Neural cell (in vitro differentiated cells): Measurements from ENCODE around the gene BBS4. TPM values are rescaled to one million over a fixed set of nuclear protein-coding genes. Genes with fewer than 3 reads are reported as not detected.

Experiments used
- H2AFZ ChIP-seq: fragments of 200-600, 300-800 bp; sonication (generic), shearing (Covaris generic); 2 replicates; pipeline ENCODE4 v1.6.0; 2014; ENCODE audit warnings: low read depth, mild to moderate bottlenecking, antibody characterized with exemption, low read length, moderate library complexity
- H3F3A ChIP-seq: fragments of 200-600 bp; shearing (Covaris generic); 2 replicates; pipeline ENCODE4 v1.6.1; 2016; ENCODE audit warnings: mild to moderate bottlenecking, moderate library complexity, mixed read lengths, antibody characterized with exemption, low read length; ENCODE audit not compliant: insufficient read depth, poor library complexity, severe bottlenecking
- H3K27ac ChIP-seq: fragments of 200-600, 300-800 bp; sonication (generic), shearing (Covaris generic); 2 replicates; pipeline ENCODE4 v1.5.1; 2014; ENCODE audit warnings: mild to moderate bottlenecking, low read length, moderate library complexity
- H3K27me3 ChIP-seq: fragments of 300-800, 200-600 bp; sonication (generic), shearing (Covaris generic); 2 replicates; pipeline ENCODE4 v1.6.0; 2014; ENCODE audit warnings: mild to moderate bottlenecking, low read depth, low read length, moderate library complexity; ENCODE audit not compliant: insufficient read depth
- H3K36me3 ChIP-seq: fragments of 300-800, 200-600 bp; sonication (generic), shearing (Covaris generic); 2 replicates; pipeline ENCODE4 v1.5.1; 2014; ENCODE audit warnings: mild to moderate bottlenecking, antibody characterized with exemption, low read length, moderate library complexity; ENCODE audit not compliant: insufficient read depth
- H3K4me2 ChIP-seq: fragments of 300-800, 200-600 bp; sonication (generic), shearing (Covaris generic); 2 replicates; pipeline ENCODE4 v1.6.0; 2014; ENCODE audit warnings: mild to moderate bottlenecking, low read length
- H3K4me3 ChIP-seq: fragments of 300-800, 200-600 bp; sonication (generic), shearing (Covaris generic); 2 replicates; pipeline ENCODE4 v1.5.1; 2014; ENCODE audit warnings: mild to moderate bottlenecking, low read length, moderate library complexity
- H3K79me2 ChIP-seq: fragments of 200-600 bp; shearing (Covaris generic); replicated peaks from 2 replicates; pipeline ENCODE4 v1.6.0; 2014; ENCODE audit warnings: mild to moderate bottlenecking, low read length, moderate library complexity; ENCODE audit not compliant: insufficient read depth
- H3K9ac ChIP-seq: fragments of 300-800, 200-600 bp; sonication (generic), shearing (Covaris generic); 2 replicates; pipeline ENCODE4 v1.6.1; 2016; ENCODE audit warnings: mild to moderate bottlenecking, low read length, mixed read lengths
- H3K9me2 ChIP-seq: fragments of 200-600 bp; shearing (Covaris generic); 2 replicates; pipeline ENCODE4 v1.6.1; 2016; ENCODE audit warnings: mild to moderate bottlenecking, low read length, mixed read lengths; ENCODE audit not compliant: insufficient read depth
- H3K9me3 ChIP-seq: fragments of 200-600, 300-800 bp; sonication (generic), shearing (Covaris generic); 2 replicates; pipeline ENCODE4 v1.6.1; 2016; ENCODE audit warnings: mild to moderate bottlenecking, mixed run types, low read length, moderate library complexity, mixed read lengths
- H4K20me1 ChIP-seq: fragments of 200-600 bp; shearing (Covaris generic); 2 replicates; pipeline ENCODE4 v1.6.1; 2016; ENCODE audit warnings: mild to moderate bottlenecking, mixed run types; ENCODE audit not compliant: insufficient read depth
- EP300 ChIP-seq: fragments of 450-650 bp; conservative IDR thresholded peaks from 2 replicates; pipeline ENCODE4 v1.6.1; 2014; ENCODE audit warnings: antibody characterized with exemption, mild to moderate bottlenecking, moderate library complexity; ENCODE audit not compliant: poor library complexity, severe bottlenecking
- EZH2 ChIP-seq: fragments of 200-600, 300-800 bp; shearing (Covaris generic), sonication (generic); IDR thresholded peaks from 2 replicates; pipeline ENCODE4 v1.6.1; 2014; ENCODE audit warnings: antibody characterized with exemption, low read length, borderline replicate concordance, mild to moderate bottlenecking; ENCODE audit not compliant: insufficient read depth, poor library complexity, severe bottlenecking
- MXI1 ChIP-seq: fragments of 450-650 bp; conservative IDR thresholded peaks from 2 replicates; pipeline ENCODE4 v1.6.1; 2014; ENCODE audit warnings: antibody characterized with exemption, mild to moderate bottlenecking; ENCODE audit not compliant: poor library complexity, severe bottlenecking
- POLR2AphosphoS5 ChIP-seq: IDR thresholded peaks from 2 replicates; pipeline ENCODE4 v1.6.1; 2012
- RAD21 ChIP-seq: fragments of 450-650 bp; conservative IDR thresholded peaks from 2 replicates; pipeline ENCODE4 v1.6.1; 2014; ENCODE audit warnings: antibody characterized with exemption, mild to moderate bottlenecking, moderate library complexity
- SMC3 ChIP-seq: fragments of 450-650 bp; conservative IDR thresholded peaks from 2 replicates; pipeline ENCODE4 v1.6.1; 2014; ENCODE audit warnings: antibody characterized with exemption, mild to moderate bottlenecking, moderate library complexity; ENCODE audit not compliant: poor library complexity
- TAF1 ChIP-seq: IDR thresholded peaks from 2 replicates; pipeline ENCODE4 v1.6.1; 2012; ENCODE audit warnings: low read depth
- polyA minus RNA-seq: library from RNA; depleted of rRNA, polyadenylated mRNA; stranded (reverse); fragments of >200 nt; gene quantifications from 2 replicates; pipeline ENCODE4 v1.2.3, GENCODE V29; 2014
- polyA plus RNA-seq: library from polyadenylated mRNA; depleted of rRNA; stranded (reverse); fragments of >200 nt; gene quantifications from 2 replicates; pipeline ENCODE4 v1.2.3, GENCODE V29; 2014
- TF ChIP-seq, protein P1 (sequence below): fragments of 450-650 bp; IDR thresholded peaks from 2 replicates; pipeline ENCODE4 v1.5.1; 2014; ENCODE audit warnings: antibody characterized with exemption, mild to moderate bottlenecking, moderate library complexity; ENCODE audit not compliant: poor library complexity, severe bottlenecking
- TF ChIP-seq, protein P2 (sequence below): IDR thresholded peaks from 2 replicates; pipeline ENCODE4 v1.6.1; 2012; ENCODE audit warnings: borderline replicate concordance

Gene BBS4, protein sequence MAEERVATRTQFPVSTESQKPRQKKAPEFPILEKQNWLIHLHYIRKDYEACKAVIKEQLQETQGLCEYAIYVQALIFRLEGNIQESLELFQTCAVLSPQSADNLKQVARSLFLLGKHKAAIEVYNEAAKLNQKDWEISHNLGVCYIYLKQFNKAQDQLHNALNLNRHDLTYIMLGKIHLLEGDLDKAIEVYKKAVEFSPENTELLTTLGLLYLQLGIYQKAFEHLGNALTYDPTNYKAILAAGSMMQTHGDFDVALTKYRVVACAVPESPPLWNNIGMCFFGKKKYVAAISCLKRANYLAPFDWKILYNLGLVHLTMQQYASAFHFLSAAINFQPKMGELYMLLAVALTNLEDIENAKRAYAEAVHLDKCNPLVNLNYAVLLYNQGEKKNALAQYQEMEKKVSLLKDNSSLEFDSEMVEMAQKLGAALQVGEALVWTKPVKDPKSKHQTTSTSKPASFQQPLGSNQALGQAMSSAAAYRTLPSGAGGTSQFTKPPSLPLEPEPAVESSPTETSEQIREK
- polyA plus RNA-seq (66.5 and 88.2 TPM in 2 replicates), polyA minus RNA-seq (47.7 and 64.5 TPM in 2 replicates)

DNA sequence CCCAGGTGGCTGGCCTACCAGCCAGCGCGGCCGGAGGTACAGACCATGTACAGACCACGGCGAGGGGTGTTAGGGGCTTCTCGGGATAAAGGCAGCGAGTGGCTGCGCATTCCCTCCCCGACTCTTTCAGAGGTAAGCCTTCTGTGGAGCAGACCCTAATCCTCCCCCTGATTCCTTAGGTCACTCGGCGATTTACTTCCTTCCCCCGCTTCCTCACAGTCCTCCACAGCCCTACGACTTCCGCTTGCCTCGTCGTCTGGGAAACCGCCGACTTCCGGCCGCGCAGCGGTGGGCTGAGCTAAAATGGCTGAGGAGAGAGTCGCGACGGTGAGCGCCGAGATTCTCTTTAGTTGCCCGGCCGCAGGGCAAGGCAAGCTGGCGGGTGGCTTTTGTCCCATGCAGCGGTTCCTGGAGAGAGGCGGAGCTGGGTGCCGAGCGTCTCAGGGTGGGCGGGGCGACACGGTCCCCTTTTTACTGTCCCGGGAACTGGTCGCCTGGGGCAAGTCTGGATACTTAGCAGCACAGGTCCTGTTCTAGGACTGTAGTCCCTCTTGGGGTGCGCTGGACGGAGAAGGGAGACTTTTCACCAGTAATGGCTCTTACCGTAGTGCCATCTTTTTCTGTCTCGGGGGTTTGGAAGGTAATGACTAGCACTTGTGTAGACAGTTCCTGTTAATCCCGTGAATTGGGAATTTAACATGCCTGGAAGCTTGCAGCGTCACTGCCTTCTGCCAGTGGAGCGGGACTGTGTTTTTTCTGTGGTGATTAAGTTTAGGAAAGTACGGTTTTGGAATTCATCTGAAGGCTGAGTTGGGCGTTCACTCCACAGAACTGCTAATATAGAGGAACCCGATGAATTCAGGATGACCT is at the start of gene BBS4, which contains the start of gene HIGD2B:
BBS4 (plus strand) TSS at position 283 of the 870 bp plus-strand sequence; CDS start at position 304, 21 bp downstream.
HIGD2B (minus strand) TSS at position 258 of the 870 bp plus-strand sequence. CDS start 9,808 bp downstream, outside the sequence.
- H3K27ac ChIP-seq: peak within 1 kb of the TSS; percentile 87
- peak; percentile 96 for TF ChIP-seq TAF1
- TF ChIP-seq, protein P1, sequence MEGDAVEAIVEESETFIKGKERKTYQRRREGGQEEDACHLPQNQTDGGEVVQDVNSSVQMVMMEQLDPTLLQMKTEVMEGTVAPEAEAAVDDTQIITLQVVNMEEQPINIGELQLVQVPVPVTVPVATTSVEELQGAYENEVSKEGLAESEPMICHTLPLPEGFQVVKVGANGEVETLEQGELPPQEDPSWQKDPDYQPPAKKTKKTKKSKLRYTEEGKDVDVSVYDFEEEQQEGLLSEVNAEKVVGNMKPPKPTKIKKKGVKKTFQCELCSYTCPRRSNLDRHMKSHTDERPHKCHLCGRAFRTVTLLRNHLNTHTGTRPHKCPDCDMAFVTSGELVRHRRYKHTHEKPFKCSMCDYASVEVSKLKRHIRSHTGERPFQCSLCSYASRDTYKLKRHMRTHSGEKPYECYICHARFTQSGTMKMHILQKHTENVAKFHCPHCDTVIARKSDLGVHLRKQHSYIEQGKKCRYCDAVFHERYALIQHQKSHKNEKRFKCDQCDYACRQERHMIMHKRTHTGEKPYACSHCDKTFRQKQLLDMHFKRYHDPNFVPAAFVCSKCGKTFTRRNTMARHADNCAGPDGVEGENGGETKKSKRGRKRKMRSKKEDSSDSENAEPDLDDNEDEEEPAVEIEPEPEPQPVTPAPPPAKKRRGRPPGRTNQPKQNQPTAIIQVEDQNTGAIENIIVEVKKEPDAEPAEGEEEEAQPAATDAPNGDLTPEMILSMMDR: no peak
- TF ChIP-seq SMC3: no peak
- TF ChIP-seq, protein P2, sequence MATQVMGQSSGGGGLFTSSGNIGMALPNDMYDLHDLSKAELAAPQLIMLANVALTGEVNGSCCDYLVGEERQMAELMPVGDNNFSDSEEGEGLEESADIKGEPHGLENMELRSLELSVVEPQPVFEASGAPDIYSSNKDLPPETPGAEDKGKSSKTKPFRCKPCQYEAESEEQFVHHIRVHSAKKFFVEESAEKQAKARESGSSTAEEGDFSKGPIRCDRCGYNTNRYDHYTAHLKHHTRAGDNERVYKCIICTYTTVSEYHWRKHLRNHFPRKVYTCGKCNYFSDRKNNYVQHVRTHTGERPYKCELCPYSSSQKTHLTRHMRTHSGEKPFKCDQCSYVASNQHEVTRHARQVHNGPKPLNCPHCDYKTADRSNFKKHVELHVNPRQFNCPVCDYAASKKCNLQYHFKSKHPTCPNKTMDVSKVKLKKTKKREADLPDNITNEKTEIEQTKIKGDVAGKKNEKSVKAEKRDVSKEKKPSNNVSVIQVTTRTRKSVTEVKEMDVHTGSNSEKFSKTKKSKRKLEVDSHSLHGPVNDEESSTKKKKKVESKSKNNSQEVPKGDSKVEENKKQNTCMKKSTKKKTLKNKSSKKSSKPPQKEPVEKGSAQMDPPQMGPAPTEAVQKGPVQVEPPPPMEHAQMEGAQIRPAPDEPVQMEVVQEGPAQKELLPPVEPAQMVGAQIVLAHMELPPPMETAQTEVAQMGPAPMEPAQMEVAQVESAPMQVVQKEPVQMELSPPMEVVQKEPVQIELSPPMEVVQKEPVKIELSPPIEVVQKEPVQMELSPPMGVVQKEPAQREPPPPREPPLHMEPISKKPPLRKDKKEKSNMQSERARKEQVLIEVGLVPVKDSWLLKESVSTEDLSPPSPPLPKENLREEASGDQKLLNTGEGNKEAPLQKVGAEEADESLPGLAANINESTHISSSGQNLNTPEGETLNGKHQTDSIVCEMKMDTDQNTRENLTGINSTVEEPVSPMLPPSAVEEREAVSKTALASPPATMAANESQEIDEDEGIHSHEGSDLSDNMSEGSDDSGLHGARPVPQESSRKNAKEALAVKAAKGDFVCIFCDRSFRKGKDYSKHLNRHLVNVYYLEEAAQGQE: peak; percentile 85
- TF ChIP-seq EP300: no peak
- TF ChIP-seq EZH2: no peak
- TF ChIP-seq POLR2AphosphoS5: peak; percentile 90
- TF ChIP-seq MXI1: peak; percentile 79
- no peak for TF ChIP-seq RAD21
- no peaks in the 10 kb centered on the region for H3K27me3 ChIP-seq
- H3K9me2 ChIP-seq: no peaks in the 10 kb centered on the region
- H4K20me1 ChIP-seq: no peaks in the 10 kb centered on the region
- no peaks in the 10 kb centered on the region for H3K9me3 ChIP-seq
- no peaks in the 10 kb centered on the region for H3F3A ChIP-seq
- H3K79me2 ChIP-seq: peaks cover 23% of the 10 kb centered on the region
- peak within 1 kb of the TSS; percentile 91 for H3K4me2 ChIP-seq
- H3K4me3 ChIP-seq: peak within 1 kb of the TSS; percentile 81
- H3K36me3 ChIP-seq: no peaks in the 10 kb centered on the region
- peak within 1 kb of the TSS; percentile 96 for H2AFZ ChIP-seq
- peak within 1 kb of the TSS; percentile 80 for H3K9ac ChIP-seq
